HepG2 (cell line): ENCODE measurements around the gene ZNF839.

Experiments used
- ARID4A ChIP-seq: sonication (generic); formaldehyde crosslinking; IDR thresholded peaks from 2 replicates; pipeline ENCODE4 v1.5.0; 2020; ENCODE audit warnings: mild to moderate bottlenecking, missing genetic modification reagents, borderline replicate concordance
- BRCA1 ChIP-seq: sonication (generic); formaldehyde crosslinking; IDR thresholded peaks from 2 replicates; pipeline ENCODE4 v1.4.0; 2020; ENCODE audit warnings: missing genetic modification reagents
- CC2D1A ChIP-seq: sonication (generic); formaldehyde crosslinking; IDR thresholded peaks from 2 replicates; pipeline ENCODE4 v1.8.1; 2023; ENCODE audit warnings: mild to moderate bottlenecking, missing genetic modification reagents
- CTCF ChIP-seq: sonication (generic); formaldehyde crosslinking; IDR thresholded peaks from 2 replicates; pipeline ENCODE4 v1.5.0; 2020; ENCODE audit warnings: mild to moderate bottlenecking, missing genetic modification reagents, moderate library complexity
- KDM2A ChIP-seq: sonication (generic); formaldehyde crosslinking; IDR thresholded peaks from 2 replicates; pipeline ENCODE4 v1.4.0; 2020; ENCODE audit warnings: low read depth, missing genetic modification reagents, borderline replicate concordance
- POLR2A ChIP-seq, 2 experiments: IDR thresholded peaks; 2 replicates each; pipeline ENCODE4 v1.6.1; 2011; ENCODE audit warnings: low read depth in 2 of 2, low read length in 2 of 2, mild to moderate bottlenecking in 1 of 2, moderate library complexity in 1 of 2; ENCODE audit not compliant: insufficient read depth in 1 of 2
- SP140L ChIP-seq: sonication (generic); formaldehyde crosslinking; IDR thresholded peaks from 2 replicates; pipeline ENCODE4 v1.4.0; 2020; ENCODE audit warnings: missing genetic modification reagents, borderline replicate concordance
- ZNF253 ChIP-seq: sonication (generic); formaldehyde crosslinking; IDR thresholded peaks from 2 replicates; pipeline ENCODE4 v1.8.0; 2022; ENCODE audit warnings: mild to moderate bottlenecking, missing genetic modification reagents, borderline replicate concordance
- ZNF512 ChIP-seq: sonication (generic); formaldehyde crosslinking; IDR thresholded peaks from 2 replicates; pipeline ENCODE4 v1.4.0; 2020; ENCODE audit warnings: mild to moderate bottlenecking, missing genetic modification reagents
- ZNF562 ChIP-seq: sonication (generic); formaldehyde crosslinking; IDR thresholded peaks from 2 replicates; pipeline ENCODE4 v1.8.0; 2022; ENCODE audit warnings: missing genetic modification reagents, borderline replicate concordance
- ZNF614 ChIP-seq: IDR thresholded peaks from 2 replicates; pipeline ENCODE4 v1.6.1; 2018; ENCODE audit warnings: missing biosample characterization, missing genetic modification reagents, inconsistent platforms, borderline replicate concordance
- TF ChIP-seq, protein P1 (sequence below): IDR thresholded peaks from 2 replicates; pipeline ENCODE4 v1.6.1; 2016
- TF ChIP-seq, protein P2 (sequence below): sonication (generic); formaldehyde crosslinking; IDR thresholded peaks from 2 replicates; pipeline ENCODE4 v1.4.0; 2020; ENCODE audit warnings: missing genetic modification reagents
- TF ChIP-seq, protein P3 (sequence below), 2 experiments: sonication (generic) in 1 of 2; formaldehyde crosslinking in 1 of 2; IDR thresholded peaks; 2 replicates each; pipeline versions ENCODE4 v1.5.1 to v1.6.1; 2011 to 2020; ENCODE audit warnings: borderline replicate concordance in 1 of 2, low read depth in 1 of 2, low read length in 1 of 2, mild to moderate bottlenecking in 1 of 2, missing genetic modification reagents in 1 of 2, moderate library complexity in 1 of 2

- TF ChIP-seq CTCF (CRISPR knock-in tag) (no peak), SP140L (CRISPR knock-in tag) (no peak), ZNF614 (no peak), ZNF562 (CRISPR knock-in tag) (no peak), BRCA1 (CRISPR knock-in tag) (no peak), KDM2A (CRISPR knock-in tag) (no peak), POLR2A (IDR thresholded peaks at IDR 0.05; ENCODE audit: insufficient read depth in 1 of 2, low read depth in 2 of 2, low read length in 2 of 2) (no peak), ZNF512 (CRISPR knock-in tag) (no peak), ZNF253 (CRISPR knock-in tag) (no peak), CC2D1A (CRISPR knock-in tag) (no peak), ARID4A (CRISPR knock-in tag) (no peak)
- TF ChIP-seq, protein P1, sequence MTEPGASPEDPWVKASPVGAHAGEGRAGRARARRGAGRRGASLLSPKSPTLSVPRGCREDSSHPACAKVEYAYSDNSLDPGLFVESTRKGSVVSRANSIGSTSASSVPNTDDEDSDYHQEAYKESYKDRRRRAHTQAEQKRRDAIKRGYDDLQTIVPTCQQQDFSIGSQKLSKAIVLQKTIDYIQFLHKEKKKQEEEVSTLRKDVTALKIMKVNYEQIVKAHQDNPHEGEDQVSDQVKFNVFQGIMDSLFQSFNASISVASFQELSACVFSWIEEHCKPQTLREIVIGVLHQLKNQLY (CRISPR knock-in tag), result no peak
- TF ChIP-seq, protein P2, sequence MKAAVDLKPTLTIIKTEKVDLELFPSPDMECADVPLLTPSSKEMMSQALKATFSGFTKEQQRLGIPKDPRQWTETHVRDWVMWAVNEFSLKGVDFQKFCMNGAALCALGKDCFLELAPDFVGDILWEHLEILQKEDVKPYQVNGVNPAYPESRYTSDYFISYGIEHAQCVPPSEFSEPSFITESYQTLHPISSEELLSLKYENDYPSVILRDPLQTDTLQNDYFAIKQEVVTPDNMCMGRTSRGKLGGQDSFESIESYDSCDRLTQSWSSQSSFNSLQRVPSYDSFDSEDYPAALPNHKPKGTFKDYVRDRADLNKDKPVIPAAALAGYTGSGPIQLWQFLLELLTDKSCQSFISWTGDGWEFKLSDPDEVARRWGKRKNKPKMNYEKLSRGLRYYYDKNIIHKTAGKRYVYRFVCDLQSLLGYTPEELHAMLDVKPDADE (CRISPR knock-in tag), result no peak
- TF ChIP-seq, protein P3, sequence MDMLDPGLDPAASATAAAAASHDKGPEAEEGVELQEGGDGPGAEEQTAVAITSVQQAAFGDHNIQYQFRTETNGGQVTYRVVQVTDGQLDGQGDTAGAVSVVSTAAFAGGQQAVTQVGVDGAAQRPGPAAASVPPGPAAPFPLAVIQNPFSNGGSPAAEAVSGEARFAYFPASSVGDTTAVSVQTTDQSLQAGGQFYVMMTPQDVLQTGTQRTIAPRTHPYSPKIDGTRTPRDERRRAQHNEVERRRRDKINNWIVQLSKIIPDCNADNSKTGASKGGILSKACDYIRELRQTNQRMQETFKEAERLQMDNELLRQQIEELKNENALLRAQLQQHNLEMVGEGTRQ (IDR thresholded peaks at IDR 0.05; ENCODE audit: low read depth, low read length), result no peak
- TF ChIP-seq, protein P3 (CRISPR knock-in tag; IDR thresholded peaks at IDR 0.05; ENCODE audit: borderline replicate concordance), result no peak
Measured at GRCh38 chr14:102285106-102285505, 34.4 kb upstream of the ZNF839 start.
